Ovary (tissue), 3 donors: ENCODE data around the gene NRXN3.

Experiments
- CTCF ChIP-seq, 3 donors: fragments of 450-650 bp in 2 of 3; fragments of 200-600 bp in 1 of 3; IDR thresholded peaks; one replicate each; pipeline versions ENCODE4 v1.5.1 to v1.8.0; 2016 to 2022; ENCODE audit warnings: antibody characterized with exemption in 3 of 3, mild to moderate bottlenecking in 1 of 3
- EP300 ChIP-seq: sonication (generic); formaldehyde crosslinking; IDR thresholded peaks from one replicate; pipeline ENCODE4 v1.6.1; 2017; ENCODE audit warnings: antibody characterized with exemption
- POLR2A ChIP-seq: fragments of 450-650 bp; IDR thresholded peaks from one replicate; pipeline ENCODE4 v1.6.1; 2017; ENCODE audit warnings: antibody characterized with exemption, mild to moderate bottlenecking, moderate library complexity
- donor health status: DM: no; HTN: no; CAD: no.

DNA sequence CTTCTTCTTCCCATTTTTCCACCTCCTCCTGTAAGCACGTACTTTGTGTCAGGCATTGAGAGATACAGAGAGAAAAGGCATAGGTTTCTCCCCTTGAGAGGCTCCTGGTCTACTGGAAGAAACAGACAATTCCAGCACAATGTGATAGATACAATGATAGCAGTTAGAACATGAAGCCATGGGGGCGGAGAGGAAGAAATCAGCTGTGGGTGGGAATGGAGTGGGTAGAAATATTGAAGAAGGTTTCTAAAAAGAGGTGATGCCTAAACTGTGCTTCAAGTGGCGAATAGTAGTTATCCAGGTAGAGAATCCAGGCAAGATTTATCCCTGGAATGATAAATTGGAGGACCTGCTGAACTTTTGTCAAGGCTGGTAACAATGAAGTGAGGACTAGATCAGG is 528.8 kb downstream of the NRXN3 start:
- TF ChIP-seq POLR2A (no peak), CTCF (IDR thresholded peaks at IDR 0.05) (no peak), EP300 (no peak)
